HL-60 (cell line): ENCODE data around the gene SHROOM3.

Experiments used
- DNase-seq, 2 experiments: peaks; one replicate each; pipeline ENCODE4 v3.0.0-alpha.2; 2010 to 2020; ENCODE audit warnings: low read depth in 1 of 2, low spot score in 1 of 2
- H3K27ac ChIP-seq: fragments of 250-450 bp; sonication (Bioruptor Pico); replicated peaks from 2 replicates; pipeline ENCODE4 v1.5.1; 2020; ENCODE audit warnings: mild to moderate bottlenecking, moderate library complexity
- H3K27me3 ChIP-seq: fragments of 250-450 bp; sonication (Bioruptor Pico); 2 replicates; pipeline ENCODE4 v1.5.1; 2021; ENCODE audit warnings: mild to moderate bottlenecking, moderate library complexity; ENCODE audit not compliant: insufficient read depth, poor library complexity, severe bottlenecking
- H3K4me3 ChIP-seq: replicated peaks from 2 replicates; pipeline ENCODE4 v1.5.1; 2011; ENCODE audit warnings: mild to moderate bottlenecking, control low read depth, low read length; ENCODE audit not compliant: insufficient read depth
- GABPA ChIP-seq: IDR thresholded peaks from 2 replicates; pipeline ENCODE4 v1.6.1; 2012; ENCODE audit warnings: low read depth
- POLR2AphosphoS5 ChIP-seq: IDR thresholded peaks from 2 replicates; pipeline ENCODE4 v1.6.1; 2012; ENCODE audit warnings: low read depth
- SPI1 ChIP-seq: IDR thresholded peaks from 2 replicates; pipeline ENCODE4 v1.6.1; 2012; ENCODE audit warnings: low read depth, mild to moderate bottlenecking, borderline replicate concordance
- TF ChIP-seq, protein P1 (sequence below): IDR thresholded peaks from one replicate; pipeline ENCODE4 v1.5.1; 2011; ENCODE audit warnings: low read length, control low read depth, inconsistent platforms; ENCODE audit not compliant: insufficient read depth
- TF ChIP-seq, protein P2 (sequence below): IDR thresholded peaks from 2 replicates; pipeline ENCODE4 v1.6.1; 2012; ENCODE audit warnings: low read depth; ENCODE audit not compliant: insufficient replicate concordance

The SHROOM3 gene

DNA sequence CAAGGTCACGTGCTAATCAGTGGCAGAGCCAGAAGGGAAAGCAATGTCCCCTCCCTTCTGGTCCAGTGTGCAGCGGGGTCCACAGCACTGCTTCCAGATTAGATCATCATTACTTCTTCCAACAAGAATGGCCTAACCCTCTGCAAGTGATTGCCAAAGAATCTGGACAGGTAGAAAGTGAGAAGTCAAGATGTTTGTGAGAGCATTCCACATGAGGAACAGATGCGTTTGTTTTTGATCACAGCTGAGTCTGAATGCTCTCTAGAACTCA is 147.7 kb downstream of the SHROOM3 start:
- H3K4me3 ChIP-seq = no peak overlapping the region
- TF ChIP-seq, protein P1, sequence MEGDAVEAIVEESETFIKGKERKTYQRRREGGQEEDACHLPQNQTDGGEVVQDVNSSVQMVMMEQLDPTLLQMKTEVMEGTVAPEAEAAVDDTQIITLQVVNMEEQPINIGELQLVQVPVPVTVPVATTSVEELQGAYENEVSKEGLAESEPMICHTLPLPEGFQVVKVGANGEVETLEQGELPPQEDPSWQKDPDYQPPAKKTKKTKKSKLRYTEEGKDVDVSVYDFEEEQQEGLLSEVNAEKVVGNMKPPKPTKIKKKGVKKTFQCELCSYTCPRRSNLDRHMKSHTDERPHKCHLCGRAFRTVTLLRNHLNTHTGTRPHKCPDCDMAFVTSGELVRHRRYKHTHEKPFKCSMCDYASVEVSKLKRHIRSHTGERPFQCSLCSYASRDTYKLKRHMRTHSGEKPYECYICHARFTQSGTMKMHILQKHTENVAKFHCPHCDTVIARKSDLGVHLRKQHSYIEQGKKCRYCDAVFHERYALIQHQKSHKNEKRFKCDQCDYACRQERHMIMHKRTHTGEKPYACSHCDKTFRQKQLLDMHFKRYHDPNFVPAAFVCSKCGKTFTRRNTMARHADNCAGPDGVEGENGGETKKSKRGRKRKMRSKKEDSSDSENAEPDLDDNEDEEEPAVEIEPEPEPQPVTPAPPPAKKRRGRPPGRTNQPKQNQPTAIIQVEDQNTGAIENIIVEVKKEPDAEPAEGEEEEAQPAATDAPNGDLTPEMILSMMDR = no peak
- no peak for TF ChIP-seq GABPA
- no peak for TF ChIP-seq SPI1
- TF ChIP-seq, protein P2, sequence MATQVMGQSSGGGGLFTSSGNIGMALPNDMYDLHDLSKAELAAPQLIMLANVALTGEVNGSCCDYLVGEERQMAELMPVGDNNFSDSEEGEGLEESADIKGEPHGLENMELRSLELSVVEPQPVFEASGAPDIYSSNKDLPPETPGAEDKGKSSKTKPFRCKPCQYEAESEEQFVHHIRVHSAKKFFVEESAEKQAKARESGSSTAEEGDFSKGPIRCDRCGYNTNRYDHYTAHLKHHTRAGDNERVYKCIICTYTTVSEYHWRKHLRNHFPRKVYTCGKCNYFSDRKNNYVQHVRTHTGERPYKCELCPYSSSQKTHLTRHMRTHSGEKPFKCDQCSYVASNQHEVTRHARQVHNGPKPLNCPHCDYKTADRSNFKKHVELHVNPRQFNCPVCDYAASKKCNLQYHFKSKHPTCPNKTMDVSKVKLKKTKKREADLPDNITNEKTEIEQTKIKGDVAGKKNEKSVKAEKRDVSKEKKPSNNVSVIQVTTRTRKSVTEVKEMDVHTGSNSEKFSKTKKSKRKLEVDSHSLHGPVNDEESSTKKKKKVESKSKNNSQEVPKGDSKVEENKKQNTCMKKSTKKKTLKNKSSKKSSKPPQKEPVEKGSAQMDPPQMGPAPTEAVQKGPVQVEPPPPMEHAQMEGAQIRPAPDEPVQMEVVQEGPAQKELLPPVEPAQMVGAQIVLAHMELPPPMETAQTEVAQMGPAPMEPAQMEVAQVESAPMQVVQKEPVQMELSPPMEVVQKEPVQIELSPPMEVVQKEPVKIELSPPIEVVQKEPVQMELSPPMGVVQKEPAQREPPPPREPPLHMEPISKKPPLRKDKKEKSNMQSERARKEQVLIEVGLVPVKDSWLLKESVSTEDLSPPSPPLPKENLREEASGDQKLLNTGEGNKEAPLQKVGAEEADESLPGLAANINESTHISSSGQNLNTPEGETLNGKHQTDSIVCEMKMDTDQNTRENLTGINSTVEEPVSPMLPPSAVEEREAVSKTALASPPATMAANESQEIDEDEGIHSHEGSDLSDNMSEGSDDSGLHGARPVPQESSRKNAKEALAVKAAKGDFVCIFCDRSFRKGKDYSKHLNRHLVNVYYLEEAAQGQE = no peak
- H3K27ac ChIP-seq = no peak overlapping the region
- H3K27me3 ChIP-seq = peaks cover 27% of the 10 kb centered on the region
- no peak for DNase-seq

DNA sequence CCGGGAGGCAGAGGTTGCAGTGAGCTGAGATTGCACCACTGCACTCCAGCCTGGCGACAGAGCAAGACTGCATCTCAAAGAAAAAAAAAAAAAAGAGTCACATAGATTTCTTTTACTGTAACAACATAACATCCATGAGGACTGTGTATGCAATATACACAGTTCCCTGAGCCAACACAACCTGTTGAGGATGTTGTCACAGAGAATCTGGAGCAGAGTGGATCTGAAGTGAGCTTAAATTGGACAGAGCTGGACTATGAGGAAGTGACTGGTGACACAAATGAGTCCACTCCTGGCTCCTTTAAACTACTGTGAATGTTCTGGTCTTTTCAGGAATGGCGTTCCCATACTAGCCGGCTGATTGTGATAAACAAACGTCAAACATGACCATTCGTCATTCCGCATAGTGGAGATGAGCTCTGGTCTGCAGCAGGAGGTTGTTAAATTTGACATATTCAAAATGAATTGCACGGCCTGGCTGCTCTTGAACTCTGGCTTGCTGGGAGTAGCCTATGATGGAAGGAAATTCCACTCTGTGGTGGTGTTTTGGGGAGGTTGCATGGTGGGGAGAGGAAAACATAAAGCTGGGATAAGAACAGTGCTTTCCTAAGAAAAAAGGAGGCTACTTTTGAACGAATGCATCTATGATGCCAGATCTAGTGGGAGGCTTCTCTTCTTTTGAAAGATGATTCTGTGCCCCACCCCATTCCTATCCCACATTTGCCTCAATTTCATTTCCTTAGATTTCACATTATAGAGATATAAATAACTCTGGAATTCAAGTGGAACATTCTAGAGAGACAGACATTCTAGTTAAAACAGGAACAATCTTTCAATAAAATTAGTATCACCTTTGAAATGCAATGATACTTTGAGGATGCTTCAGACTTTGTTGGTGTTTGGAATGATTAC is 149.5 kb downstream of the SHROOM3 start:
- no peak for DNase-seq
- no peak overlapping the region for H3K4me3 ChIP-seq
- TF ChIP-seq SPI1 = no peak
- TF ChIP-seq, protein P2 = no peak
- TF ChIP-seq, protein P1 = no peak
- TF ChIP-seq POLR2AphosphoS5 = no peak
- TF ChIP-seq GABPA = no peak
- H3K27me3 ChIP-seq = peaks cover 30% of the 10 kb centered on the region
- H3K27ac ChIP-seq = no peak overlapping the region

DNA sequence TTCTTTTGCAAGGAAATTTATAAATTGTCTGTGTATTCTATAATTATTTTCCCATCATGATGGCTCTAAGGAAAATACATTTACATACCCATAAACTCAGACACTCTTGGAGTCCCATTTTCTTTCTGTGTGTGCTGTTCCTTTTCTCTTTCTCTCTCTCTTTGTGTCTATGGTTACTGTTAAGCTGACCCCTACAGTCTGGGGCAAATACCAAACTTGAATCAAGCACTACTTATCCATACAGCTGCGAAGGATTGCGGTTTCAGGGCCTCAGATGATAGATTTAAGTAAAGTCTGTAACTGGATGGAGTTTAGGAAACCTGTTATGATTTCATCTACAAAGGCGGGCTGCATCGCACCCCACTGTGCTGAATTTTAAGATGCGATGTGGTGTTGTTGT is 150.2 kb downstream of the SHROOM3 start:
- Histone ChIP-seq H3K27me3 (peaks cover 28% of the 10 kb centered on the region), H3K27ac (no peak overlapping the region), H3K4me3 (no peak overlapping the region)
- TF ChIP-seq, protein P2 = no peak
- DNase-seq = no peak
